Stimulated activated CD8-positive, alpha-beta memory T cell treated with anti-CD3 and anti-CD28 coated beads, Interleukin-15, amount 100 ng/mL, for 1 hour (primary cell): Measurements from ENCODE around the gene SPATA20.

Source experiments
- DNase-seq: peaks from one replicate; pipeline ENCODE4 v3.0.0-alpha.2; 2020; ENCODE audit warnings: low read depth

The SPATA20 gene

DNA sequence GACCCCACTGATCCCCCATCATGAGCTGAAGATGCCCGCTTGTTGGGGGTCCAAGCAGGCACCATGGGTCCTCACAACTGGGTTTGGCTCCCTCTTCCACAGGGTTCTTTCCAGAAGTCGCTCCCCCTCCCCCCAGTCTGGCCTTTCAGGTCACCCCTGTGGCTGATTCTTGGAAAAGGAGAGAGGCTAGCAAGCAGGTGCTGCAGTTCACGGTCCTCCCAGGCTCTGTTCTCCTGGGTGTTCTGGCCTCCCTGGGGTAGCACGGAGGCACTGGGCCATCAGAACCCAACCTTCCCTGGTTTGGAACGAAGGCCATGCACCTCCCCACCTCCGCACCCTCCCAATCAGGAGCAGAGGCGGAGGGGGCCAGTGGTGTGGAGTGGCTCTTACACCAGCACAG lies 32.4 kb downstream of the SPATA20 start:
- no peak for DNase-seq

DNA sequence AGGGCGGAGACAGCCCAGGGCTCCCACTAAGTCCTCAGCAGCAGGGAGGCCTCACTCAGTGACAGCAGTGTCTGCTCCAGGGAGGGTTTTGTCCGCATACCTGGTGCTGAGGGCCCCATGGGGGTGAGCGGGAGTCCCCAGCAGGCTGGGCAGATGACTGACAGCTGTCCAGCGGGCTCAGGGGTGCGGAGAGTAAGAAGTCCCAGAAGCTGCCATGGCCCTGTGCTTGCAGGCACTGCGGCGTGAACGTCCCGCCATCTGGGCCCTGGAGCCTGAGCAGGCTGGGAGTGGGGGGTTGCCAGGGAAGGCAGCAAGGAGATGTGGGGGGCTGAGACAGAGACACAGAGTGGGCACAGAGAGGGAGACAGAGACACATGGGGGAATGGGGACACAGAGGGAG lies 33.7 kb downstream of the SPATA20 start:
- DNase-seq, result no peak

DNA sequence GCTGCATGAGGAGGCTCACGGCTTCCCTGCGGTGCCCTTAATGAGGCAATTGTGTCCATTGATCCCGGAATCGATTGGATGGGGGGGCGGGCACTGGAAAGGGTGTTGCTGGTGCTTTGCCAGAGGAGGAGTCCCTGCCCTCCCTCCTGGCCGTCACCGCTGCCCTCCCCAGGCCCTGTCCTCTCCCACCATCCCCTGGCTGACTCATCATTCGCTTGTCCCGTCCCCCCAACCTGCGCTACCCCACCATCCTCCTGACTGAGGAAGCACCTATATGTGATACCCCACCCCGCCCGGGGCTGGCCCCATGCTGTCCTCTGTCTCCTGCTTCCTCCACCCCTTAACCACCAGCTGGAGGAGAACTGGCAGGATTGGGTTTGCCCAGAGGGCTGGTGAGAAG lies 34.3 kb downstream of the SPATA20 start:
- DNase-seq, result no peak

DNA sequence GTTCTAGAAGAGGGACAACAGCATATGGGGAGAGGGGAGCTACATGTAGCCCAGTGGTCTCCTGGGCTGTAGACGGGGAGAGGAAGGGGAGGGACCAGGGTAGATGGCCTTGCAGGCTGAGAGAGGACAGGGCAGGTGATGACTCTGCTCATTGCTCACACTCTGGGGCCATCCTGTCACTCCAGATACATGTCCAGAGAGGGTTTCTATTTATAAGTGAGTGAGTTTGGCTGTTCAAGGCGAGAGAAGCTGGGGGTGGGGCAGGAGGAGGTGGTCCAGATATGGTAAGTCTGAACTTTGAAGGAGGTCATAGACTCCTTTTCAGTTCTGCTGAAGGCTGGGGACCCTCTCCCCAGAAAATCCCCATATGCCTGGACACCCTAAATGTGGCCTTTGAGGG lies 35.8 kb downstream of the SPATA20 start:
- no peak for DNase-seq

DNA sequence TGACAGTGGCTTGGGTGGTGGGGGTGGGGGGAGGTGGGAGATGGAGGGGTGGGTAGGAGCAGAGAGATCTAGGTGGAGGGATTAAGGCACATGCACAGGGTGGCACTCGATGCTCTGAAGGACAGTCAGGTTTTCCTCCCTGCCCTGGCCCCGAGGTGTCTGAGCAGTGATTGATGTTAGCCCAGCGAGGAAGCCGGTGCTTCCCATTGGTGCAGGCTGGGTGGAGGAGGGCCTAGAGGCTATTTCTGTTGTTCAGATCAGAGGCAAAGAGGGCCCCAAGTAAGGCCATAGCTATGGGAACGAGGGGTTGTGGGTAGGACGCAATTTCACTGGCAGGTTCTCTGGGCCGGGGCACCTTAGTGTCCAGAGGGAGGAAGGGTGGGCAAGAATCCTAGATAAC lies 36.7 kb downstream of the SPATA20 start:
- no peak for DNase-seq

DNA sequence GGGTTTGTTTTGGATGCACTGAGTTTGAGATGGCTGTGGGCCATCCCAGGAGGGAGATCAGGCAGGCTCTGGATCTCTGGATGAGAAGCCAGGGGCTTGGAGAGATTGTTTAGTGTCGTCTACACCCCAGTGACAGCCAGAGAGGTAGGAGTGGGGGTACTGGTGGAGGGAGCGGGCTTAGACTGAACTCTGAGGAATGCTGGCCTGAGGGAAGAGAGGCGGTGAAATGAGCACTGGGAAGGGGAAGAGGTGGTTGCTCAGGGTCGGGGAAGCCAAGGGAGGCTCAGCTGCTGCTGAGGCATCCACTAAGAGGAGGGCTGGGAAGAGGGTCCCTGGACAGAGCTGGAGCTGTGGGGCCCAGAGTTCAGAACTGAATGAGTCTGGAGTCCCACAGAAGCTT lies 37.1 kb downstream of the SPATA20 start:
- no peak for DNase-seq

DNA sequence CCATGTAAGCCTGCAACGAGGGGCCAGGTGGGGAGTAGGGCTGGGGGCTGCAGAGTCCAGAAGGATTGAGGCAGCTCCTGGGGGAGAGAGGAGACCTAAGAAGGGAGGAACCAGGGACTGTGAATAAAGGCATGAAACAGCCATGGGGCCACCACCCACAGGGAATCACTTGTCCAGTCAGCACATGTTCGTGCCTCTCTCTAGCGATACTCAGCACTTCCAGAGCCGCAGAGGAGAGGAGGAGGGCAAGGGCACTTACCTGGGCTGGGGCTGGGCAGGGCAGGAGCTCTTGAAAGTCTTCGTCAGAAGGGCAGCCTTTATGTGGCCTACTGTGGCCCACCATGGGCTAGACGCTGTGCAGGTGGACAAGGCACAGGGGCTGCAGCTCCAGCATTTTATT lies 37.8 kb downstream of the SPATA20 start:
- no peak for DNase-seq

DNA sequence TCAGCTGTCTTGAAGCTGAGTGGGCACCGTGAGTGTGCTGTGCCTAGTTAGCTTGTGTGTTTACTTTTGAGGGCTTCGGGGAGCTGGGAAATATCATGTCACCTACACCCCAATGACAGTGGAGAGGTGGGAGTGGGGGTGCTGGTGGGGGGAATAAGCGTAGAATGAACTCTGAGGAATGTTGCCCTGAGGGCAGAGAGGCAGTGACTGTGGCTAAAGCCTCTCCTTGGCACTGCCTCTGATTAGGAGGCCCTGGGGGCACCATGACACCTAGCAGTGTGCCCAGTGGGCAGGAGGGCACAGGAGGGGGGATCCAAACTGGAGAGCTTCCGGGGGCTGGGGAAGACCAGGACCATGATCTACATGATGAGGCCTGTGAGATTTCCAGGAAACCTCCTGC lies 38.4 kb downstream of the SPATA20 start:
- DNase-seq, result no peak

DNA sequence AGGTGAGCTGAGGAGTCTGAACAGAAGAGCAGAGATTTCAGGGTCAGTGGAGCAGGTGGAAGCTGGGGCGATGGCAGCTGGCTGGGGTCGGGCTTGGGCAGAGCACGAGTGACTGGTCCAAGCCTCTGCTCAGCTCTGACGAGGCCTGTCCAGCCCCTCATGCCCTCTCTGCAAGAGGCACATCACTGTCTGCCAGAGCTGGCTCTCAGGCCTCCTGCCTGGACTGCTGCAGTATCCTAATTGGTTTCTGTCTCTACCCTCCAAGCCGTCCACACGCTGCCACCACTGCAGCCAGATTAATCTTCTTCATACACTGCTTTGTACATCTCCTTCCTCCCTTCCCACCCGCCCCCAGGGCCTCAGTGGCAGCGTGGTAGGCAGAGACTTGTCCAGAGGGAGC lies 38.9 kb downstream of the SPATA20 start:
- no peak for DNase-seq

DNA sequence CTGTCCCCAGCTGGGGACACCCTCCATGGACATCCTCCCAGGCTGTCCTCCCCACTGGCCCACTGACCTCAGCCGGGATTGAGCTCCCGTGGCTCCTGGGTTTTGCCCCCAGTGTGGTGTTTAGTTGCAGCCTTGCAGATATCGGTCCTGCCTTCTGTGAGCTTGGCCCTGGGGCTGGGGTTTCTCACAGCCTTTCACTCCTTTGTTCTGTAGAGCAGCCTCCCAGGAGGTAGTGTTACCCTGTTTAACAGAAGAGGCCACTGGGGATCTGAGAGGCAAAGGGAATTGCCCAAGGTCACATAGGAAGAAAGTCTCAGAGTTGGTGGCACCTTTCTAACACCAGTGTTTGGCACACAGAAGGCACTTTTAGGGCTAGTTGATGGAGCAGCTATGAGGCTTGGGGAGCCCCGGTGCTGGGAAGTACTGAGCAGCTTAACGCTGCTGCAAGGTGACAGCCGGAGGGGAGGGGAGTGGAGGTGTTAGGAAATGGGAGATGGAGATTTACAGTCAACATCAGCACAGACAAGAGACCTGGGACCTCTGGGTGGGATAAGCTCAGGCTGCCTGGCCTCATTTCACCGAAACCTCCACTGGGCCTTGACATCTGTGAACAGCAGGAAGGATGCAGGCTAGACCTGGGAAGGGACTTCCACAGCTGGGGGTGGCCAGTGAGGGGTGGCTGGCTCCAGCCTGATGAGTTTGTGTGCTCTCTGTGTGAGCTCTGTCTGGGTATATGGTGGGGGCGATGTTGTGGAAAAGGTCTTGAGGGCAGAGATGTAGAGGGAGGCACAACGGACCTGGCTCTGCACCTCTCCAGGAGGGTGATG lies 39.7 kb downstream of the SPATA20 start:
- no peak for DNase-seq

DNA sequence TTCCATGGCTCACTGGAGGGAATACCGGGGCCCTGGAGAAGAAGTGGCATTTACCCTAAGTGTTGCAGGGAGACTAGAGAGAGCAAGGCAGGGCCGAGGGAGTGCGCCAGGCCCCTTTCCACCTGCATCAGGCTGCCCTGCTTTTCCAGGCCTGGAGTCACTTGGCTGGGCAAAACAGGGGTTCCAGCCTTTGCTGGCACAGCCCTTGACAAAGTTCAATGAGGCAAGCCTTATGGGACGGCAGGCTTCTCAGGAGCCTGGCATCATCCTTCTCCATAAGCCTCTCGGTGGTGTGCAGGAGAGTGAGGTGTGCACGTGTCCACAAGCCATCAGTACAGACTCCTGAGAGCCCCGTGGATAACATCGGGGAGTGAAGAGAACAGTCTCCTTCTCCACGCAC lies 40.6 kb downstream of the SPATA20 start:
- DNase-seq, result no peak

DNA sequence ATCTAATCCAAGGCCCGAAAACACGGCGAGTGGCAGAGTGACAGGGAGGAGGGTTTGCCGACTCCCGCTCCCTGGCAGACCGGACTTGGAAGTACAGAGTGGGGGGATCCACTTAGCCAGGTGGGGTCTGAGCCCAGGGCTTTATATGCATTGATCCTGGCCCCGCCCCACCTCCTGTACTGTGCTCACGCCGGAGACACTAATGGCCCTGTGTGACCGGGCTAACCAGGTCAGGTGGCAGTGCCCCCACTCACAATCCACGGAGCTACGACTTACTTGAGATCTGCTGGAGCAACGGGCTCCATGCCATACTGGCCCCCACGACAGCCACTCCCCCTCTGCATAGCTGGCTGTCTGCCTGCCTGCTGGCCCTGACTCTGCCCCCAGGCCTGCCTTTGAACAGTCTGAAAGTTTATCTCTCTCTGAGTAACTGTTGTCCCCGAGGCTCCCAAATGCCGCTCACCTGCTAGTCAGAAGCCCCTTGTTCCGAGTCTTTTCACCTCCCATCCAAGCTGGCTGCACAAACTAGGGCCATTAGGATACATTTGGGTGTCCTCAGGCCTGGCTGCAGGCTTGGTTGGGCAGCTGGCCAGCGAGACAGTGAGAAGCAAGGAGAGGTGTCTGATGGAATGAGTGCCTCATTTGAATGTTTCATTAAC lies 41.5 kb downstream of the SPATA20 start:
- no peak for DNase-seq

DNA sequence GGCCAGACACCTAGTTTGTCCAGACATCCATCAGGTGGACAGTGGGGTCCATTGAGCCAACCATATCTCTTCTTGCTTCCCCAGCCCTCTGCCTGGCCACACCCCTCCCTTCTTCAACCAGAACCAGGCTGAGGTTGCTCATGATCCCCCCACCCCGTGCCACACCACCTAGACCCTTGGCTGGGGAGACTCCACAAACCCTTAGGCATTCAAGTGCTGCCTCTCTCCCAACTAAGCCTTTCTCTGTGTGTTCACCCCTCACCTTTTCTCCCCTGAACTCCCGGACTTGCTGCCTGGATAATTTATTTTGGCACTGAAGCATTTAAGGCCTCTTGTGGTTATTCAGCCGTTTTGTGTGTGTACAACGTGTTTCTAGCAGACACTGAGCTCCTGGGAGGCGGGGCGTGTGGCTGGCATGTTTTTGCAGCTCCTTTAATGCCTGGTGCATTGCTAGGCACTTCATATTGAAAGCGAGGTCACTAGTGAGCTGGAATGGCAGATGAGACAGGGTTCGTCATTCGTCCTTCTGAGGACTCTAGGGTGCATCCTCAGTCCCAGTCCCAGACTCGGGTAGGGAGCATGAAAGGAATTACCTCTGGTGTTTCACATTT lies 42.2 kb downstream of the SPATA20 start:
- no peak for DNase-seq

DNA sequence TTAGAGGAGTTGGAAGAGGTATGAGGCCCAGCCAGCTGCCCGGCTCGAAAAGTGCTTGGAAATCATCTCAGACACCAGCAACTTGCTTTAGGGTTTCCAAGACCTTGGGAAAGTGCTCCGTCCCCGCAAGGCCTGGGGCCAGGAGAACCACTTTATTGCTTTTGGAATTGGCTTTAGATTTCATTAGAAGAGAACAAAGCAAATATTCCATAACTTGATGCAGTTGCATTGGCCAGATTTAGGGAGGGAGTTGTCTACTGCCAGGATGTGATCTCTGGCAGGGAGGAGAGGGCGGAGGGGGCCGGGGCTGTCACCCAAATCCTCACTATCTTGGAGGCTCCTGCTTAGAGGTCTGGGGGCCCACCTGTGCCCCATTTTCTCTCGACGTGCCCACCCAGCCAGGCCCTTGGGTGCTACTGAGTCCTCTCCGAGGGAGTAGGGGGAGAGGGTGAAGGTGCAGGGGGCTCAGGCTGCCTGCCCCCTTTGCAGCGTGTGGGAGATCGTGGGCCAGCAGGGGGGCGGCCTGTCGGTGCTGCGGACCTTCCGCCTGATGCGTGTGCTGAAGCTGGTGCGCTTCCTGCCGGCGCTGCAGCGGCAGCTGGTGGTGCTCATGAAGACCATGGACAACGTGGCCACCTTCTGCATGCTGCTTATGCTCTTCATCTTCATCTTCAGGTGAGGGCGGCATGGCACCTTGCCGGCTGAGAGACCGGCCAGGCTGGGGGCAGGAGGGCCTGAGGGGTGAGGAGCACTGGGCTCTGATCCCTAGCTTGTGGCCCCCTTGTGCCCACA lies 44.2 kb downstream of the SPATA20 start:
- no peak for DNase-seq

DNA sequence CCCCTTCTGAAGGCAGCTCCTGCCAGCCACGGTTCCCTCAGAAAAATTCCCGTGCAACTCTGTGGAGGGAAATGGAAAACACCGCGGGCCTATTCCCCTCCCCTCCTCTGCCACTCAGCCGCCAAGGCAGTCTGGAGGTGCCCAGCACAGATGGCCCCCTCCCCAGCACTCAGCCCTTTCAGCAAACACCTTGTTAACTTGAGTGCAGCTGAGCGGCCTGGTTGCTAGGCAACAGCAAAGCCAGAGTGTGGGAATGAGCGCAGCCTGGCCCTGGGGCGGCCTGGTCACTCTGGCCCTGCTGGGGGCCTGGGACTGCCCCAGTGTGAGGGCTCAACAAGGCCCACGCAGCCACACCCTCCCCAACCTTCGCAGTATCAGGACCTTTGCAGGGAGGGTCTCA lies 46.3 kb downstream of the SPATA20 start:
- no peak for DNase-seq

DNA sequence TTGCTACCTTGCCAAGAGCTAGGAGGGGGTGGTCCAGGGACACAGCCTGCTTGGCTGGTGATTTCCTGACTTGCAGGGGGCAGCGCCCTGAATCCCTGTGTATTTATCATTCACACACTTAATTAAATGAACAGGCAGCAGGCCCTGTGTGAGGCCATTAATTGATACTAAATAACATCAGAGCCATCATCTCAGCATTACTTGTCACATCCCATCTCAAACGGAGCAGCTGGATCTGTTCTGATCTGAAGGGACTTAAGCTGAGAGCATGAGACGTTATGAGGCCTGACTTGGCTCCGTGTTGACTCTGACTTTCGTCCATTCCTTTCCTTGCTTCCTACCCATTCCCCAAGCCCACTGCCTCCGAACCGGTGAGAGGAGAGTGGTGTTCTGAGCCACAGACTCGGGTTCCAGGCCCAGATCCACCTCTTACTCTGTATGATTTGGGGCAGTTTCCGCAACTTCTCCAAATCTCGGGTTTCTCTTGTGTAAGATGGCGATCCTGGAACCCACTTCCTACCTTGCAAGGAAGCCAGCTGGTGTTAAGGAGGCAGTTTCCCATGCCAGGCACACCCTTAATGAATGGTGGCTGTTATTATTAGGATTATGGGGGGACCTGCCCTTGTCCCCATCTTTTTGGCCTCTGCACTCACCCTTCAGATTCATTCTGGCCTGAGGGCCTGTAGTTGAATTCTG lies 47.3 kb downstream of the SPATA20 start:
- DNase-seq, result no peak

DNA sequence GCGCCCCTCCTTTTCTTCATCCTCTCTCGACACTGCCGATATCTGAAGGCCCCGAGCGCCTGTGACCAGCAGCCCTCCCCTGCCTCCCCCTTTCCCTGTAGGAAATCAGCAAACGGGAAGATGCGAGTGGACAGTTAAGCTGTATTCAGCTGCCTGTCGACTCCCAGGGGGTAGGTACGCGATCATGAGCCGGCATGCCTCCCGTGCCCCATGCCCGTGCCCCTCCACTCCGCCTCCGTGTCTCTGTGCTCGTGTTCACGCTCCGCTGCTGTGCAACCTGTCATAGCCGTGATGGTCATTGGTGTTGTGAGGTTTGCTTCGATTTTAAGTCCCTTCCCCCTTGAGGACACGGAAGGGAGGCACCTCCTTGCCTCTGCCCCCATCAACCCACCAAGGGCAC lies 47.9 kb downstream of the SPATA20 start:
- no peak for DNase-seq

DNA sequence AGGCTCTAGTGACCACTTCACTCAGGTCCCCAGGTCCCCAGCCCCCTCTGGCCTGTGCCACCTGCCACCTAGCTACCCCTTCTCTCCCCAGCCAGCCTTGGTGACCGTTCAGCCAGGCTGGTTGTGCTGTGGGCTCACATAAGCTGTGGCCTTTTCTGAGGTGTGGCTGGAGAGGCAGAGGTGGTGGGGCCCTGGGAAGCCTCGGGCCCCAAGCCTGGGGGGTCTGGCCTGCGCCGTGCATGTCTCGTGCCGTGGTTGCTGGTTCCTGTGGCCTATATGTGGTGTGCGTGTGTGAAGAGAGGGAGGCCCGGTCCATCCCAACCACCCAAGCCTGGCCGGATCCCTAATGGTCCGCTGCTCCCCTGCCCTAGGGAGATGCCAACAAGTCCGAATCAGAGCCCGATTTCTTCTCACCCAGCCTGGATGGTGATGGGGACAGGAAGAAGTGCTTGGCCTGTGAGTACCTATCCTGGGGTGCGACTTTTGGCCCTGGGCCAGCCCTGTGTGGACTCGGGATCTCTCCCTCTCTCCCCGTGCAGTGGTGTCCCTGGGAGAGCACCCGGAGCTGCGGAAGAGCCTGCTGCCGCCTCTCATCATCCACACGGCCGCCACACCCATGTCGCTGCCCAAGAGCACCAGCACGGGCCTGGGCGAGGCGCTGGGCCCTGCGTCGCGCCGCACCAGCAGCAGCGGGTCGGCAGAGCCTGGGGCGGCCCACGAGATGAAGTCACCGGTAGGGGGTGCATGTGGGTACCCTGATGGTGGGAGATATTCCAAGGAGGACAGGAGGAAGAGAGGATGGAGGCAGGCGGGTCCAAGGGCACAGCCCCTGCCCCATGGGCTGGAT lies 49.4 kb downstream of the SPATA20 start:
- DNase-seq, result no peak

DNA sequence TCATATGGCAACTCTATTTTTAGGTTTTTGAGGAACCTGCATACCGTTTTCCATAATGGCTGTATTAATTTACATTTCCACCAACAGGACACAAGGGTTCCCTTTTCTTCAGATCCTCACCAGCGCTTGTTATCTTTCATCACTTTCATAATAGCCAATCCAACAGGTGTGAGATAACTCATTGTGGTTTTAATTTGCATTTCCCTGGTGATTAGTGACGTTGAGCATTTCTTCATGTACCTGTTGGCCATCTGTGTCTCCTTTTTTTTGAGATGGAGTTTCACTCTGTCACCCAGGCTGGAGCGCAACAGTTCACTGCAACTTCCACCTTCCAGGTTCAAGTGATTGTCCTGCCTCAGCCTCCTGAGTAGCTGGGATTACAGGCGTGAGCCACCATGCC lies 51.5 kb downstream of the SPATA20 start:
- DNase-seq, result no peak

DNA sequence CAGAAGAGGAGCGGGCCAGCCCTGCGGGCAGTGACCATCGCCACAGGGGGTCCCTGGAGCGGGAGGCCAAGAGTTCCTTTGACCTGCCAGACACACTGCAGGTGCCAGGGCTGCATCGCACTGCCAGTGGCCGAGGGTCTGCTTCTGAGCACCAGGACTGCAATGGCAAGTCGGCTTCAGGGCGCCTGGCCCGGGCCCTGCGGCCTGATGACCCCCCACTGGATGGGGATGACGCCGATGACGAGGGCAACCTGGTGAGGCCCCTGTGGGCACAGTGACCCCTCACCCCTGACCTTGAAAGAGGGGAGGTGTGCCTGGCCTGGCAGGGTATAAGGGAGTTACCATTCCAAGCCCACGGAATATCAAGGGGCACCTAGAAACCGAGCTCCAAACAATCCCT lies 52.6 kb downstream of the SPATA20 start:
- no peak for DNase-seq

DNA sequence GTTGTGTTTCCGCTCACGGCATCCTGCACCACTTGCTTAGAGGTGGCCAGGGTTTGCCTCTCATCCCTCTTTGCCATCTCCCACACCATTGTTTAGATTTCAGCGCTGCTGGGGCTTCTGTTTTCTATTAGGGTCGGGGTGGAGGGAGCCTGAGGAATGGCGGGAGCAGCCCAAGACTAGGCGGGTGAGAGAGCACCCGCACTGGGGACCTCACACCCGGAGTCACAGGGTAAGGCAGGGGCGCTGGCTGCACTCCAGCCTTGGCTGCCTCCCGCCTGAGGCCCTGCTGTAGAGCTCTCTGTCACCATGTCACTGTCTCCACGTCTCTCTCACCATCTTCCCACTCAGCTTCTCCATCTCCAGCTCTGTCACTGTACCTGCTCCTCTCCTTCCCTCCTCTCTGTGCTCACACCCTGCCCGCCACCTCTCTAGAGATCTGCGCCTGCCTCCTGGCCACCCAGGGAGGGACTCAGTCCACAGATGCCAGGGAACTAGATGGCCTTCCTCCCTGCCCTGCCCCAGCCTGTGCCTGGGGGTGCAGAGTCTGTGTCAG lies 54.9 kb downstream of the SPATA20 start:
- DNase-seq, result no peak
